Measurements from ENCODE around the gene METTL23. TPM values are rescaled to one million over a fixed set of nuclear protein-coding genes. Genes with fewer than 3 reads are reported as not detected.

METTL23 gene
- total and polyA plus RNA-seq, 2 of the 8 experiments (the other 6 are each of a cell fraction or from before 2014, with no cell fraction given) = 36.1 to 60.2 TPM

- Histone ChIP-seq H3K56ac (replicated peaks; ENCODE audit: insufficient read length, low read depth, low read length) (no peak overlapping the region), H3K18ac (ENCODE audit: extremely low read depth, low read length) (no peak overlapping the region), H3K4me2 (ENCODE audit: insufficient read depth in 1 of 2, low read depth in 2 of 2, low read length in 2 of 2) (no peak overlapping the region), H3K4me1 (replicated peaks in 1 of 4; ENCODE audit: control insufficient read depth in 3 of 4, insufficient read depth in 4 of 4, low read length in 3 of 4) (peaks cover 0 to 6% (median 4%) of the 10 kb centered on the region in 4 experiments; a peak in 5 of 7 replicates), H4K5ac (ENCODE audit: insufficient read length, low read depth, low read length) (no peak overlapping the region), H3K9ac (replicated peaks in 1 of 4; ENCODE audit: extremely low read depth in 1 of 4, low read depth in 3 of 4, low read length in 3 of 4) (no peak overlapping the region), H4K91ac (replicated peaks; ENCODE audit: insufficient read length, low read length) (no peak overlapping the region), H2BK12ac (ENCODE audit: low read depth, low read length) (no peak overlapping the region), H3K79me2 (ENCODE audit: control insufficient read depth in 1 of 2, insufficient read depth in 2 of 2, low read length in 2 of 2) (no peaks in the 10 kb centered on the region), H3K27me3 (replicated peaks in 1 of 4; ENCODE audit: control insufficient read depth in 3 of 4, extremely low read depth in 1 of 4, insufficient read depth in 3 of 4, low read length in 3 of 4) (no peaks in the 10 kb centered on the region), H3K9me3 (ENCODE audit: insufficient read depth in 2 of 2, low read depth in 1 of 2, low read length in 1 of 2) (no peaks in the 10 kb centered on the region), H3K23me2 (ENCODE audit: low read depth, low read length) (0 out of 2 replicates have a peak, but pooled peaks cover under 1% of the 10 kb centered on the region), H3K36me3 (ENCODE audit: control insufficient read depth in 2 of 4, insufficient read depth in 4 of 4, low read length in 3 of 4) (no peaks in the 10 kb centered on the region), H3K4ac (replicated peaks; ENCODE audit: insufficient read length, low read depth, low read length) (no peak overlapping the region), H2BK20ac (ENCODE audit: low read length) (no peak overlapping the region), H2BK120ac (replicated peaks; ENCODE audit: low read depth, low read length) (no peak overlapping the region), H3K27ac (ENCODE audit: low read depth, low read length) (no peak overlapping the region), H3K14ac (ENCODE audit: insufficient read length) (no peak overlapping the region), H4K8ac (ENCODE audit: extremely low read depth, insufficient read depth, low read length) (no peak overlapping the region), H3K23ac (ENCODE audit: insufficient read length) (no peak overlapping the region), H2BK5ac (ENCODE audit: low read depth, low read length) (no peak overlapping the region), H4K20me1 (replicated peaks in 1 of 2; ENCODE audit: control insufficient read depth in 1 of 2, insufficient read depth in 2 of 2, low read length in 2 of 2) (peaks cover 0 to 2% of the 10 kb centered on the region in 2 experiments), H2AFZ (ENCODE audit: low read length) (no peak overlapping the region), H2AK5ac (ENCODE audit: low read depth, low read length) (no peak overlapping the region), H3K79me1 (ENCODE audit: low read depth, low read length) (no peaks in the 10 kb centered on the region), H2BK15ac (ENCODE audit: low read length) (no peak overlapping the region), H3K4me3 (ENCODE audit: extremely low read depth in 1 of 4, insufficient read depth in 2 of 4, low read depth in 3 of 4, low read length in 4 of 4) (no peak overlapping the region)
- ChIA-PET CTCF (ENCODE audit: partially characterized antibody) (interaction anchor here (1.0 to 1.6 kb wide), 6 partner anchors 31 to 218 kb away, joined by 3 to 4 read pairs (median 4); no protein-coding TSS in a partner anchor), POLR2A (ENCODE audit: partially characterized antibody) (interaction anchor here (1.1 kb wide), 1 partner anchor 53 kb away, joined by 3 read pairs; no protein-coding TSS in a partner anchor)
- TF ChIP-seq POLR2A (IDR thresholded peaks at IDR 0.05; ENCODE audit: control extremely low read depth in 1 of 2, low read depth in 2 of 2, low read length in 2 of 2) (no peak), BCL11A (IDR thresholded peaks at IDR 0.05; ENCODE audit: low read depth in 2 of 2, low read length in 2 of 2) (no peak), NANOG (IDR thresholded peaks at IDR 0.05; ENCODE audit: insufficient read depth, low read depth, low read length, poor library complexity, severe bottlenecking) (no peak), KDM4A (IDR thresholded peaks at IDR 0.05; ENCODE audit: low read depth, low read length, severe bottlenecking) (no peak), HDAC2 (IDR thresholded peaks at IDR 0.05; ENCODE audit: borderline replicate concordance in 1 of 2, low read depth in 2 of 2, low read length in 2 of 2) (no peak), BACH1 (IDR thresholded peaks at IDR 0.05; ENCODE audit: low read length) (no peak), TCF12 (IDR thresholded peaks at IDR 0.05; ENCODE audit: low read depth, low read length) (no peak), KDM1A (IDR thresholded peaks at IDR 0.05; ENCODE audit: borderline replicate concordance, low read length) (no peak), CHD2 (IDR thresholded peaks at IDR 0.05; ENCODE audit: low read length) (no peak), SIN3A (conservative IDR thresholded peaks at IDR 0.05 in 1 of 2, IDR thresholded peaks at IDR 0.05 in 1 of 2; ENCODE audit: low read depth in 1 of 2, low read length in 2 of 2) (no peak), RNF2 (IDR thresholded peaks at IDR 0.05; ENCODE audit: borderline replicate concordance, low read depth, low read length, missing control alignments, poor library complexity, severe bottlenecking) (no peak), CBX5 (IDR thresholded peaks at IDR 0.05; ENCODE audit: low read depth, low read length) (no peak)
- DNase-seq (ENCODE audit: low read depth in 1 of 2, low spot score in 2 of 2) (no peak), FAIRE-seq (no peak)
- WGBS, 2 experiments (ENCODE audit: extremely low coverage in 1 of 2, insufficient coverage in 1 of 2, insufficient read length in 1 of 2, insufficient replicate concordance in 2 of 2, low coverage in 1 of 2, low lambda C conversion rate in 2 of 2, missing lambda C conversion rate in 1 of 2) = 92% methylated on average over 14 of the region's 16 CpGs; no CpG with 5 or more reads in 1 of the 2 experiments
Measured at GRCh38 chr17:76677406-76677805, 49.2 kb upstream of the METTL23 start.
